HepG2 (cell line): ENCODE results near the gene TMEM151A. TPM values are rescaled to one million over a fixed set of nuclear protein-coding genes. Genes with fewer than 3 reads are reported as not detected.

Experiments used
- HES4 ChIP-seq: sonication (generic); formaldehyde crosslinking; IDR thresholded peaks from 2 replicates; pipeline ENCODE4 v1.9.0; 2021; ENCODE audit warnings: mild to moderate bottlenecking, missing genetic modification reagents, borderline replicate concordance
- HOXA3 ChIP-seq: sonication (generic); formaldehyde crosslinking; IDR thresholded peaks from 2 replicates; pipeline ENCODE4 v1.5.0; 2020; ENCODE audit warnings: missing genetic modification reagents
- KDM4B ChIP-seq: sonication (generic); formaldehyde crosslinking; IDR thresholded peaks from 2 replicates; pipeline ENCODE4 v1.4.0; 2020; ENCODE audit warnings: missing genetic modification reagents
- KDM5A ChIP-seq: fragments of 200-600 bp; sonication (generic); IDR thresholded peaks from 2 replicates; pipeline ENCODE4 v1.7.0; 2018; ENCODE audit warnings: antibody characterized with exemption, mild to moderate bottlenecking, low read length, borderline replicate concordance
- MBD4 ChIP-seq: IDR thresholded peaks from 2 replicates; pipeline ENCODE4 v1.6.1; 2012; ENCODE audit warnings: low read length, inconsistent platforms, borderline replicate concordance
- PBX2 ChIP-seq: IDR thresholded peaks from 2 replicates; pipeline ENCODE4 v1.6.1; 2016; ENCODE audit warnings: control low read depth
- RAD21 ChIP-seq: fragments of 450-650 bp; formaldehyde crosslinking; IDR thresholded peaks from 2 replicates; pipeline ENCODE4 v1.5.0; 2020; ENCODE audit warnings: mild to moderate bottlenecking
- RBM22 ChIP-seq: fragments of 200-400 bp; formaldehyde crosslinking; optimal IDR thresholded peaks from 2 replicates; pipeline ENCODE3; 2017; ENCODE audit warnings: mild to moderate bottlenecking, low read length, moderate library complexity
- RFX5 ChIP-seq: IDR thresholded peaks from 2 replicates; pipeline ENCODE4 v1.6.1; 2011; ENCODE audit warnings: low read depth, low read length, improper control_type of control experiment
- STAT5B ChIP-seq: sonication (generic); formaldehyde crosslinking; IDR thresholded peaks from 2 replicates; pipeline ENCODE4 v1.4.0; 2020; ENCODE audit warnings: missing genetic modification reagents
- TFAP4 ChIP-seq: sonication (generic); IDR thresholded peaks from 2 replicates; pipeline ENCODE4 v1.6.1; 2016; ENCODE audit warnings: low read depth, borderline replicate concordance
- ZFP62 ChIP-seq: sonication (generic); formaldehyde crosslinking; IDR thresholded peaks from 2 replicates; pipeline ENCODE4 v1.4.0; 2020; ENCODE audit warnings: missing genetic modification reagents
- ZNF17 ChIP-seq: sonication (generic); formaldehyde crosslinking; IDR thresholded peaks from 2 replicates; pipeline ENCODE4 v1.5.0; 2020; ENCODE audit warnings: mild to moderate bottlenecking, missing genetic modification reagents
- ZNF556 ChIP-seq: sonication (generic); formaldehyde crosslinking; IDR thresholded peaks from 2 replicates; pipeline ENCODE4 v1.4.0; 2020; ENCODE audit warnings: mild to moderate bottlenecking, missing genetic modification reagents, borderline replicate concordance
- ZNF75D ChIP-seq: sonication (generic); formaldehyde crosslinking; IDR thresholded peaks from 2 replicates; pipeline ENCODE4 v1.8.1; 2023; ENCODE audit warnings: missing genetic modification reagents, mild to moderate bottlenecking, borderline replicate concordance
- polyA plus RNA-seq, 8 experiments: library from polyadenylated mRNA; depleted of rRNA in 3 of 8; stranded (reverse) in 7 of 8; unstranded in 1 of 8; fragments of >200 nt; fragmentation: Illumina TruSeq in 4 of 8; extraction: Trizol in 4 of 8; gene quantifications; 2 replicates each; pipeline versions ENCODE4 v1.2.1 to v1.2.3, GENCODE V29; 2011 to 2016; ENCODE audit warnings: low read depth in 4 of 8, missing spikeins in 1 of 8, mixed read lengths in 1 of 8; ENCODE audit not compliant: insufficient read depth in 1 of 8
- total RNA-seq, 5 experiments: library from RNA; depleted of rRNA; stranded (reverse); fragments of >200 nt; fragmentation: Illumina TruSeq; extraction: Trizol; gene quantifications; 2 replicates each; pipeline ENCODE4 v1.2.3, GENCODE V29; 2016; ENCODE audit warnings: low read depth in 1 of 5
- TF ChIP-seq, protein P1 (sequence below): IDR thresholded peaks from 2 replicates; pipeline ENCODE4 v1.6.1; 2016; ENCODE audit warnings: low read depth, missing genetic modification reagents, missing compliant biosample characterization

Gene TMEM151A
- total and polyA plus RNA-seq, 2 of the 13 experiments (the other 11 are each of a cell fraction or from before 2014, with no cell fraction given), result 0.18 to 0.33 TPM

DNA sequence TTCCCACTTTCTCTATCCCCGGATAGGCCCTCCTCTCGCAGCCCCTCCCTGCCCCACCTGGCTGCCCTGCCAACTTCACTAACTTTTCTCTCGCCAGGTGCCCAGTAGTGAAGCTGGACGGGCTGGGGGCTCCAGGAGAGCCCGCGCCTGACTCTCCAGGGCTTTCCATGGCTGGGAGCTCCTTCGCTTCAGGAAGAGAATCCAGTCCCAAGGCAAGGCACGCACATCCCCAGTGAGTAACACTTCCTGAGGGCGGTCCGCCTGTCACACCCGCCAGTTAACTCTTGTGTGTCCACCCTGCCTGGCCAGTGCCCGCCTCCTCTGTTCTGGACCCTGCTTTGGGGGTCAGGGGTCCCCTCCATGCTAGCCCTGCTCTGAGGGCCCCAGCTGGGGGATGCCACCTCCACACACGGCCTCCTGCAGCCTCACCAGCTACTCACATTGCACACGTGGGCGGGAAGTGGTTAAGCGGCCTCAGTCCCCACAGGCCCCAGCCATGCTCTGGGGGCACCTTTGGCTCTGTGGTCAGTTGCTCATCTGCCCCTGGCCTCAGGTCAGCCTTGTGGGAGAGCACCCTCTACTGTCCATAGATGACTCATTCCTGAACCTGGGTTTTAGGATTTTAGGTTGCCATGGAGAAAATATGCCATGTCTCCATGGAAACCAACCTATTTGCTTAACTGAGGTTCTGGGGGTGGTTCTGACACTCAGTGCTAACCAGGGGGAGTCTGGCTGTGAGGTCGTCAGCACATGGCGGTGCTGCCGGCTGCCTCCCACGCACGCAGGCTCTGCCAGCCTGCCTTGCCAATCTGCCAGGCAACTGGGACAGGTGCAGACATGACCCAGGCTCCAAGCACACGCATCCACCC, 44.8 kb downstream of the TMEM151A start, which contains the start of gene RIN1 (continued):
- TF ChIP-seq STAT5B (CRISPR knock-in tag), result no peak
- TF ChIP-seq HOXA3 (CRISPR knock-in tag), result peak; percentile 68
- TF ChIP-seq RBM22, result peak; percentile 40
- no peak for TF ChIP-seq ZNF75D (CRISPR knock-in tag)
- TF ChIP-seq MBD4, result no peak
- peak; percentile 51; the same call in 1 of the 2 replicates for TF ChIP-seq KDM5A
- TF ChIP-seq ZNF17 (CRISPR knock-in tag), result no peak
- TF ChIP-seq, protein P1, sequence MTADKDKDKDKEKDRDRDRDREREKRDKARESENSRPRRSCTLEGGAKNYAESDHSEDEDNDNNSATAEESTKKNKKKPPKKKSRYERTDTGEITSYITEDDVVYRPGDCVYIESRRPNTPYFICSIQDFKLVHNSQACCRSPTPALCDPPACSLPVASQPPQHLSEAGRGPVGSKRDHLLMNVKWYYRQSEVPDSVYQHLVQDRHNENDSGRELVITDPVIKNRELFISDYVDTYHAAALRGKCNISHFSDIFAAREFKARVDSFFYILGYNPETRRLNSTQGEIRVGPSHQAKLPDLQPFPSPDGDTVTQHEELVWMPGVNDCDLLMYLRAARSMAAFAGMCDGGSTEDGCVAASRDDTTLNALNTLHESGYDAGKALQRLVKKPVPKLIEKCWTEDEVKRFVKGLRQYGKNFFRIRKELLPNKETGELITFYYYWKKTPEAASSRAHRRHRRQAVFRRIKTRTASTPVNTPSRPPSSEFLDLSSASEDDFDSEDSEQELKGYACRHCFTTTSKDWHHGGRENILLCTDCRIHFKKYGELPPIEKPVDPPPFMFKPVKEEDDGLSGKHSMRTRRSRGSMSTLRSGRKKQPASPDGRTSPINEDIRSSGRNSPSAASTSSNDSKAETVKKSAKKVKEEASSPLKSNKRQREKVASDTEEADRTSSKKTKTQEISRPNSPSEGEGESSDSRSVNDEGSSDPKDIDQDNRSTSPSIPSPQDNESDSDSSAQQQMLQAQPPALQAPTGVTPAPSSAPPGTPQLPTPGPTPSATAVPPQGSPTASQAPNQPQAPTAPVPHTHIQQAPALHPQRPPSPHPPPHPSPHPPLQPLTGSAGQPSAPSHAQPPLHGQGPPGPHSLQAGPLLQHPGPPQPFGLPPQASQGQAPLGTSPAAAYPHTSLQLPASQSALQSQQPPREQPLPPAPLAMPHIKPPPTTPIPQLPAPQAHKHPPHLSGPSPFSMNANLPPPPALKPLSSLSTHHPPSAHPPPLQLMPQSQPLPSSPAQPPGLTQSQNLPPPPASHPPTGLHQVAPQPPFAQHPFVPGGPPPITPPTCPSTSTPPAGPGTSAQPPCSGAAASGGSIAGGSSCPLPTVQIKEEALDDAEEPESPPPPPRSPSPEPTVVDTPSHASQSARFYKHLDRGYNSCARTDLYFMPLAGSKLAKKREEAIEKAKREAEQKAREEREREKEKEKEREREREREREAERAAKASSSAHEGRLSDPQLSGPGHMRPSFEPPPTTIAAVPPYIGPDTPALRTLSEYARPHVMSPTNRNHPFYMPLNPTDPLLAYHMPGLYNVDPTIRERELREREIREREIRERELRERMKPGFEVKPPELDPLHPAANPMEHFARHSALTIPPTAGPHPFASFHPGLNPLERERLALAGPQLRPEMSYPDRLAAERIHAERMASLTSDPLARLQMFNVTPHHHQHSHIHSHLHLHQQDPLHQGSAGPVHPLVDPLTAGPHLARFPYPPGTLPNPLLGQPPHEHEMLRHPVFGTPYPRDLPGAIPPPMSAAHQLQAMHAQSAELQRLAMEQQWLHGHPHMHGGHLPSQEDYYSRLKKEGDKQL, result no peak
- peak; percentile 22; the same call in 1 of the 2 replicates for TF ChIP-seq KDM4B (CRISPR knock-in tag)
- peak; percentile 54; the same call in 1 of the 2 replicates for TF ChIP-seq ZNF556 (CRISPR knock-in tag)
- peak; percentile 69; the same call in 1 of the 2 replicates for TF ChIP-seq TFAP4
- TF ChIP-seq HES4, result no peak
- TF ChIP-seq RAD21 (CRISPR knock-in tag), result peak; percentile 94
- TF ChIP-seq RFX5, result no peak
- no peak for TF ChIP-seq PBX2 (CRISPR knock-in tag)
- TF ChIP-seq ZFP62 (CRISPR knock-in tag), result no peak
